GM12864 (cell line): Measurements from ENCODE around the gene PNLDC1.
A peak's percentile ranks its signal among the peaks of the same experiment; 100 is the strongest.
"Not testable (repeated sequence)": the region's sequence is repeated elsewhere in the genome, so short reads cannot be mapped to it uniquely, and the experiment has no call there.

Experiments
- DNase-seq: peaks from one replicate; pipeline ENCODE4 v3.0.0-alpha.2; 2011; ENCODE audit warnings: low read depth
- H3K4me3 ChIP-seq: 2 replicates; pipeline ENCODE4 v1.5.1; 2011; ENCODE audit warnings: mild to moderate bottlenecking, low read depth, low read length, control low read depth
- TF ChIP-seq, protein P1 (sequence below): IDR thresholded peaks from 2 replicates; pipeline ENCODE4 v1.5.1; 2011; ENCODE audit warnings: low read depth, mild to moderate bottlenecking, moderate library complexity, low read length, control low read depth, inconsistent platforms; ENCODE audit errors: missing control alignments

PNLDC1 gene

DNA sequence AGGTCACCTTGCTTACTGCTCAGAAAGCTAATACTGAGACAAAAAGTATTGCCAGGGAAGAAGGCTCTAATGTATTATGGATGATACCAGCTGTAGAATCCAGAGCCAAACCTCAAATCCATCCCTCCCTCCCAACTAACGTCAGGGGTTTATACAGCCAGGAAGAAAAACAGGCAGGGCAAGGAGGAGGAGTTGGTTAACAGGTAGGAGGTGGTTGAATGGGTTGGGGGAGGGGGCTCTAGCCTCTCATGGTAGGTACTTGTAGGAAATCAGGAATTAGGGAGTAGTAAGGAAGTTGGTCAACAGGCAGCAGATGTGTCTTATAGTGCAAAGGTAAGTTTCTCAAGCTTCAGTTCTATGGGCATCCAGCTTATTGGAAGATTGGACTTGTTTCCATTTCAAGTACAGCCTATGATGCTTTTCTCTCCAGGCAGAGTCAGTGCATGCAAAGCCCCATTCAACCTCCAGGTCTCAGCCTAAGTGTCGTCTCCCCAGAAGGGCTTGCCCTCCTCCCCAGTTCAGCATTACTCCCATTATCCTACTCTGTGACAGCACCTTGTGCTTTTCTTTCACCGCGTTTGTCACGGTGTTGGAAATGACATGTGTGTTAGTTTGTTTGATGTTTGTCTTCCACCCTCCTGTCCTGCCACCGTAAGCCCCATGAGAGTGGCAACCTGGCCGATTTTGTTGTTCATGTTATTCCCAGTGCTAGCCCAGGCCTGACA is 38.1 kb downstream of the PNLDC1 start:
- no peak overlapping the region for H3K4me3 ChIP-seq
- TF ChIP-seq, protein P1, sequence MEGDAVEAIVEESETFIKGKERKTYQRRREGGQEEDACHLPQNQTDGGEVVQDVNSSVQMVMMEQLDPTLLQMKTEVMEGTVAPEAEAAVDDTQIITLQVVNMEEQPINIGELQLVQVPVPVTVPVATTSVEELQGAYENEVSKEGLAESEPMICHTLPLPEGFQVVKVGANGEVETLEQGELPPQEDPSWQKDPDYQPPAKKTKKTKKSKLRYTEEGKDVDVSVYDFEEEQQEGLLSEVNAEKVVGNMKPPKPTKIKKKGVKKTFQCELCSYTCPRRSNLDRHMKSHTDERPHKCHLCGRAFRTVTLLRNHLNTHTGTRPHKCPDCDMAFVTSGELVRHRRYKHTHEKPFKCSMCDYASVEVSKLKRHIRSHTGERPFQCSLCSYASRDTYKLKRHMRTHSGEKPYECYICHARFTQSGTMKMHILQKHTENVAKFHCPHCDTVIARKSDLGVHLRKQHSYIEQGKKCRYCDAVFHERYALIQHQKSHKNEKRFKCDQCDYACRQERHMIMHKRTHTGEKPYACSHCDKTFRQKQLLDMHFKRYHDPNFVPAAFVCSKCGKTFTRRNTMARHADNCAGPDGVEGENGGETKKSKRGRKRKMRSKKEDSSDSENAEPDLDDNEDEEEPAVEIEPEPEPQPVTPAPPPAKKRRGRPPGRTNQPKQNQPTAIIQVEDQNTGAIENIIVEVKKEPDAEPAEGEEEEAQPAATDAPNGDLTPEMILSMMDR, result no peak

DNA sequence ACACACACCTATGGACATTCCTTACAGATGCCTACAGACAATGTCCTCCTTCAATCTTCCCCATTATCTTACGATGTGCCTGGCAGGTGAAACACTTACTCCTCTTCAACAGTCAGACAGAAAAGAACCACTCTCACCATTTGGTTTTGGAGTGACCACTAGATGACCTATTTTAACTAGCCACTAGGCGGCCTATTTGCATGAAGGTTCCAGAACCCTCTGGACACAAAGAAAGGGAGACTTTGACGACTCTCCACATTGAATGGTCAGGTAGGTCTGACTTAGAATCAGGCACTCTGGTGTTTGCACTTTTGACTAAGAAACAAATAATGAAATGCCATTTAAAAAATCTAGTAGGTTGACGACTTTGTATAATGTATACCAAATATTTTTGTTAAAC is 42.0 kb downstream of the PNLDC1 start:
- no peak for DNase-seq
- H3K4me3 ChIP-seq, result no peak overlapping the region
- TF ChIP-seq, protein P1, result no peak

More for the DNA sequence above, 38.1 kb downstream of the PNLDC1 start:
- no peak for DNase-seq

DNA sequence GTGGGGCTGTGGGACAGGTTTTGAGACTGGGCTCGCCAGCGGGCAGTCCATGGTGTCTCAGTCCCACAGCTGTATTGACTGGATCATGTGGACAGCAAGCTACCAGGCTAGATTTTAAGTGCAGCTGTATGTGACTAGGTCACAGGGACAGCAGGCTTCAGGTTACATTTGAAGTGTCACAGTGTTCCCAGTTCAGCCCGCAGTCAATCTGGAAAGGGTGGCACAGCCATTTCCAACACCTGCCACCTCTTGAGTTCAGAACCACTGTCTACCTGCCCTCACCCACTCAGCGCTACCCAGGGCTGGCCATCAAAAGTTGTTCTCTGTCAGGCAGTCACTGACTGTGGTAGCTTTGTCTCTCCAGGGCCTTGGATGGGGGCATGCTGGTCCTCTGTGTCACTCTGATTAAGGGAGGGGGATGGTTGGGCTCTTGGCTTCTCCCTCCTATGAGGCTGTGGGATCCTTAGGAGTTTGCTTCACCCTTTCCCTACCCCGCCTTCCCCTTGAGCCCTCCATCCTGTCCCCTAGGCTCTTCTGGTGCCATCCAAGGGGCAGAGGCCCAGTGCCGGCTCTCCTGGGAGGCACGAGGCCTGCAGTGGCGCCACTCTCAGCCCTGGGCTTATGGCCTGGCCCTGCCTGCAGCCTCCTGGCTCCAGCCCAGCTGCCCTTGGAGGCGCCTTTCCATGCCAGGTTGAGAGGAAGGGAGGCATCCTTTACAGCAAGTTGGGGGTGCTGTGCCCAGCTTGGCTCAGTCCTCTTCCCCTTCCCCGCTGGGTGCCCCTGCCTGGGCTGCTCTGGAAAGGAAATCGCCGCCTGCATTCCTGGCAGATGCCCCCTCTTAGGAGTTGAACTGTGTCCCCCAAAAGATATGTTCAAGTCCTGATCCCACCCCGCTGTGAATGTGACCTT is 44.9 kb downstream of the PNLDC1 start:
- TF ChIP-seq, protein P1, result no peak
- no peak for DNase-seq

DNA sequence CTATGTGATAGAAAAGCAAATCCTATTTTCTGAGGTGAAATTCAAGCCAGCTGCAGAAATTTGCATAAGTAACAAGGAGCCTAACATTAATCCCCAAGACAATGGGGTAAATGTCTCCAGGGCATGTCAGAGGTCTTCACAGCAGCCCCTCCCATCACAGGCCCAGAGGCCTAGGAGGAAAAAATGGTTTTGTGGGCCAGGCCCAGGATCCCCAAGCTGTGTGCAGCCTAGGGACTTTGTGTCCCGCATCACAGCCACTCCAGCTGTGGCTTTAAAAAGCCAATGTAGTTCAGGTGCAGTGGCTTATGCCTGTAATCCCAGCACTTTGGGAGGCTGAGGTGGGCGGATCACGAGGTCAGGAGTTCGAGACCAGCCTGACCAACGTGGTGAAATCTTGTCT is 48.5 kb downstream of the PNLDC1 start:
- H3K4me3 ChIP-seq, DNase-seq: not testable (repeated sequence)

More for the DNA sequence above, 44.9 kb downstream of the PNLDC1 start:
- H3K4me3 ChIP-seq, result no peak overlapping the region

DNA sequence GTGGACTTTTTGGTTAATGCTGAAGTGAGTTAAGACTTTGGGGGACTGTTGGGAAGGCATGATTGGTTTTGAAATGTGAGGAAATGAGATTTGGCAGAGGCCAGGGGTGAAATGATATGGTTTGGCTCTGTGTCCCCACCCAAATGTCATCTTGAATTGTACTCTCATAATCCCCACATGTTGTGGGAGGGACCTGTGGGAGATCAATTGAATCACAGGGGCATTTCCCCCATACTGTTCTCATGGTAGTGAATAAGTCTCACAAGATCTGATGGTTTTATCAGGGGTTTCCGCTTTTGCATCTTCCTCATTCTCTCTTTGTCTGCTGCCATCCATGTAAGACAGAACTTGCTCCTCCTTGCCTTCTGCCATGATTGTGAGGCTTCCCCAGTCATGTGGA is 49.8 kb downstream of the PNLDC1 start:
- H3K4me3 ChIP-seq, DNase-seq: not testable (repeated sequence)

DNA sequence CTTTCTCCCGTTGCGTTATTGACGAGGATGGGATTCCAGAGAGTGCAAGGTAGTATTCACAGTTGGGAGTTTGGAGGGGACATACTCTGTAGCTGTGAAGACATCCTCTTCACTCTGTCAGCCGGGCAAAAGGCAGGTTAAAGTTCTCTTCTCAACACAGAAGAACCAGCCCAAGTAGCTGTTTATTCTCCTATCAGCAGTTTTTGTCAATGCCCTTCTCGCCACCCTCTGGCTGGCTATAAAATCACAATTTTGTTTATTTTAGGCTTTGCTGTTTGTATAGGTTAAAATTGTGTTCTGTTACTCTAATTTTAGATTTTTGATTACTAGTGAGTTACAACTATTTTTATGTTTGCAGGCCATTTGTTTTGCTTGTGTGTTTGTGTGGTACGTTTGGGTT is 52.8 kb downstream of the PNLDC1 start:
- TF ChIP-seq, protein P1, result peak; percentile 38
- DNase-seq, result no peak
- no peak overlapping the region for H3K4me3 ChIP-seq

DNA sequence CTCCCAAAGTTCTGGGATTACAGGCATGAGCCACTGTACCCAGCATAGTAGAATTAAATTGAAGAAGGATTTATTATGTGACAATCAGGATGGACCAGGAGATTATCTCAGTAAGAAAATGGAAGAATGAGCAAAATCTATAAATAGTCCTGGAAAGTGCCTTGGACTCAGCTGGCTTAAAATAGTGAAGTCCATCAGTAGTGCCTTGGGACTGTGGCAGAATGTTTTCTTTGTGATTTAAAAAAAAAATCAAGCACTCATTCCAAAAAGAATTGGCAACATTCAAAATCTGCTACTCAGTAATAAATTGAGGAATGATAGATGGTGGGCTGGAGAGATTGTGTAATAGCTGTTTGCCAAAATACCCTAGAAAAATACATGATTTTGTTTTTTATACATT is 53.7 kb downstream of the PNLDC1 start:
- DNase-seq, result no peak
- TF ChIP-seq, protein P1, result no peak
- no peak overlapping the region for H3K4me3 ChIP-seq
